ENCODE results near the gene EVI2A.

Gene EVI2A

GRCh38 chr17:31281061-31281460 lies 40.4 kb downstream of the EVI2A start:
- H4K91ac ChIP-seq (ENCODE audit: low read depth, low read length, poor library complexity) = no peak overlapping the region
- no peak overlapping the region for H3K4me3 ChIP-seq (ENCODE audit: low read length in 2 of 2)
- no peak overlapping the region for H3K4ac ChIP-seq (ENCODE audit: low read length)
- peaks cover 1 to 57% of the 10 kb centered on the region in 2 donors for H3K36me3 ChIP-seq (replicated peaks in 1 of 2; ENCODE audit: control insufficient read depth in 2 of 2, insufficient read depth in 2 of 2, low read length in 2 of 2)
- no peak overlapping the region for H3K27ac ChIP-seq (replicated peaks; ENCODE audit: low read length)
- H3K14ac ChIP-seq (ENCODE audit: low read length) = no peak overlapping the region
- no peak overlapping the region for H2BK12ac ChIP-seq (ENCODE audit: low read length)
- no peak overlapping the region for H2AFZ ChIP-seq (ENCODE audit: low read length)
- H3K27me3 ChIP-seq (ENCODE audit: control insufficient read depth in 3 of 3, insufficient read depth in 3 of 3, low read depth in 1 of 3, low read length in 3 of 3) = no peaks in the 10 kb centered on the region
- no peak overlapping the region for H3K9ac ChIP-seq (ENCODE audit: low read depth, low read length, poor library complexity)
- no peak overlapping the region for H4K8ac ChIP-seq (ENCODE audit: low read depth, low read length)
- no peak overlapping the region for H2AK5ac ChIP-seq (ENCODE audit: low read depth, low read length)
- H3K9me3 ChIP-seq (replicated peaks in 1 of 2; ENCODE audit: control insufficient read depth in 2 of 2, insufficient read depth in 1 of 2, low read depth in 1 of 2, low read length in 2 of 2) = no peaks in the 10 kb centered on the region
- peaks cover 0 to 2% of the 10 kb centered on the region in 2 donors for H3K4me1 ChIP-seq (ENCODE audit: control insufficient read depth in 2 of 2, insufficient read depth in 1 of 2, low read depth in 1 of 2, low read length in 2 of 2)
- H2BK5ac ChIP-seq (ENCODE audit: low read length) = no peak overlapping the region
- H3K18ac ChIP-seq (ENCODE audit: low read length) = no peak overlapping the region
- H2BK15ac ChIP-seq (ENCODE audit: low read length) = no peak overlapping the region
- no peak overlapping the region for H3K23ac ChIP-seq (ENCODE audit: low read depth, low read length, poor library complexity)
- no peaks in the 10 kb centered on the region for H3K79me1 ChIP-seq (ENCODE audit: low read depth, low read length)
- no peak overlapping the region for H2BK120ac ChIP-seq (ENCODE audit: low read depth, low read length)
- DNase-seq (ENCODE audit: low spot score) = no peak
- WGBS, 2 donors (ENCODE audit: extremely low coverage in 2 of 2, insufficient read length in 2 of 2, insufficient replicate concordance in 1 of 2) = no CpG with 5 or more reads among the region's 2 CpGs
- H3K4me2 ChIP-seq (ENCODE audit: insufficient read depth, low read length, poor library complexity, severe bottlenecking) = no peak overlapping the region

DNA sequence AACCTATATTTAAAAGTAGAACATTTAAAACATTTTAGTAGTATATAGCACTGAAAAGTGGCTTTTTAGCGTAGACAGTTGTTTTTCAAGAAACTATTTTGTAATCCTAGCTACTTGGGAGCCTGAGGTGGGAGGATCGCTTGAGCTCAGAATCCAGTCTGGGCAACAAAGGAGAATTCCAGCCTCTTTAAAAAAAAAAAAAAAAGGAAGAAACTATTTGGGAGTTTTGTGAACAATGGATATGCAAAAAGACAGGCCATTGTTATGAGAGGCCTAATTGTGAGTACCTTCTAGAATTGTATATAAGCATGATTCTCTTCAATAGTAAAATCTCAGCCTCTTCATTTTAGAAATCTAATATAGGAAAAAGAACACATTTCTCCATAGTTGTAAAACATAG lies 42.0 kb downstream of the EVI2A start:
- Histone ChIP-seq H3K27ac (replicated peaks; ENCODE audit: low read length) (no peak overlapping the region), H2AK5ac (ENCODE audit: low read depth, low read length) (no peak overlapping the region), H2BK5ac (ENCODE audit: low read length) (no peak overlapping the region), H2BK15ac (ENCODE audit: low read length) (no peak overlapping the region), H3K23ac (ENCODE audit: low read depth, low read length, poor library complexity) (no peak overlapping the region), H2BK12ac (ENCODE audit: low read length) (no peak overlapping the region), H3K14ac (ENCODE audit: low read length) (no peak overlapping the region), H3K4ac (ENCODE audit: low read length) (no peak overlapping the region), H3K4me3 (ENCODE audit: low read length in 2 of 2) (no peak overlapping the region), H2BK120ac (ENCODE audit: low read depth, low read length) (no peak overlapping the region), H3K79me1 (ENCODE audit: low read depth, low read length) (no peaks in the 10 kb centered on the region), H4K91ac (ENCODE audit: low read depth, low read length, poor library complexity) (no peak overlapping the region), H3K18ac (ENCODE audit: low read length) (no peak overlapping the region), H3K9ac (ENCODE audit: low read depth, low read length, poor library complexity) (no peak overlapping the region), H4K8ac (ENCODE audit: low read depth, low read length) (no peak overlapping the region), H3K27me3 (ENCODE audit: control insufficient read depth in 3 of 3, insufficient read depth in 3 of 3, low read depth in 1 of 3, low read length in 3 of 3) (no peaks in the 10 kb centered on the region), H3K4me2 (ENCODE audit: insufficient read depth, low read length, poor library complexity, severe bottlenecking) (no peak overlapping the region), H2AFZ (ENCODE audit: low read length) (no peak overlapping the region), H3K36me3 (replicated peaks in 1 of 2; ENCODE audit: control insufficient read depth in 2 of 2, insufficient read depth in 2 of 2, low read length in 2 of 2) (peaks cover 3 to 69% of the 10 kb centered on the region in 2 donors), H3K9me3 (replicated peaks in 1 of 2; ENCODE audit: control insufficient read depth in 2 of 2, insufficient read depth in 1 of 2, low read depth in 1 of 2, low read length in 2 of 2) (no peaks in the 10 kb centered on the region), H3K4me1 (ENCODE audit: control insufficient read depth in 2 of 2, insufficient read depth in 1 of 2, low read depth in 1 of 2, low read length in 2 of 2) (peaks cover 0 to 2% of the 10 kb centered on the region in 2 donors)
- no peak for DNase-seq (ENCODE audit: low spot score)
- WGBS, 2 donors (ENCODE audit: extremely low coverage in 2 of 2, insufficient read length in 2 of 2, insufficient replicate concordance in 1 of 2) = no CpG with 5 or more reads among the region's 2 CpGs

- H3K4me3 ChIP-seq (ENCODE audit: low read length in 2 of 2) = no peak overlapping the region
- no peaks in the 10 kb centered on the region for H3K9me3 ChIP-seq (replicated peaks in 1 of 2; ENCODE audit: control insufficient read depth in 2 of 2, insufficient read depth in 1 of 2, low read depth in 1 of 2, low read length in 2 of 2)
- H4K8ac ChIP-seq (ENCODE audit: low read depth, low read length) = no peak overlapping the region
- no peak overlapping the region for H2AK5ac ChIP-seq (ENCODE audit: low read depth, low read length)
- H3K27ac ChIP-seq (replicated peaks; ENCODE audit: low read length) = no peak overlapping the region
- no peak overlapping the region for H3K9ac ChIP-seq (ENCODE audit: low read depth, low read length, poor library complexity)
- no peaks in the 10 kb centered on the region for H3K79me1 ChIP-seq (ENCODE audit: low read depth, low read length)
- no peak overlapping the region for H3K23ac ChIP-seq (ENCODE audit: low read depth, low read length, poor library complexity)
- no peak overlapping the region for H2BK5ac ChIP-seq (ENCODE audit: low read length)
- no peak overlapping the region for H2BK15ac ChIP-seq (ENCODE audit: low read length)
- H2BK120ac ChIP-seq (ENCODE audit: low read depth, low read length) = no peak overlapping the region
- DNase-seq (ENCODE audit: low spot score) = no peak
- WGBS, 2 donors (ENCODE audit: extremely low coverage in 2 of 2, insufficient read length in 2 of 2, insufficient replicate concordance in 1 of 2) = no CpG with 5 or more reads among the region's 1 CpG
- H3K14ac ChIP-seq (ENCODE audit: low read length) = no peak overlapping the region
- peaks cover 0 to 2% of the 10 kb centered on the region in 2 donors for H3K4me1 ChIP-seq (ENCODE audit: control insufficient read depth in 2 of 2, insufficient read depth in 1 of 2, low read depth in 1 of 2, low read length in 2 of 2)
- H3K27me3 ChIP-seq (ENCODE audit: control insufficient read depth in 3 of 3, insufficient read depth in 3 of 3, low read depth in 1 of 3, low read length in 3 of 3) = no peaks in the 10 kb centered on the region
- H4K91ac ChIP-seq (ENCODE audit: low read depth, low read length, poor library complexity) = no peak overlapping the region
- no peak overlapping the region for H2BK12ac ChIP-seq (ENCODE audit: low read length)
- no peak overlapping the region for H3K18ac ChIP-seq (ENCODE audit: low read length)
- no peak overlapping the region for H3K4me2 ChIP-seq (ENCODE audit: insufficient read depth, low read length, poor library complexity, severe bottlenecking)
- no peak overlapping the region for H3K4ac ChIP-seq (ENCODE audit: low read length)
- H3K36me3 ChIP-seq (replicated peaks in 1 of 2; ENCODE audit: control insufficient read depth in 2 of 2, insufficient read depth in 2 of 2, low read length in 2 of 2) = peaks cover 3 to 80% of the 10 kb centered on the region in 2 donors
- H2AFZ ChIP-seq (ENCODE audit: low read length) = no peak overlapping the region
Observed at GRCh38 chr17:31275116-31275515, 46.3 kb downstream of the EVI2A start.

GRCh38 chr17:31274252-31274651 lies 47.2 kb downstream of the EVI2A start:
- H3K9me3 ChIP-seq (replicated peaks in 1 of 2; ENCODE audit: control insufficient read depth in 2 of 2, insufficient read depth in 1 of 2, low read depth in 1 of 2, low read length in 2 of 2) = no peaks in the 10 kb centered on the region
- H3K18ac ChIP-seq (ENCODE audit: low read length) = no peak overlapping the region
- no peak overlapping the region for H3K4ac ChIP-seq (ENCODE audit: low read length)
- no peak overlapping the region for H4K8ac ChIP-seq (ENCODE audit: low read depth, low read length)
- H3K4me2 ChIP-seq (ENCODE audit: insufficient read depth, low read length, poor library complexity, severe bottlenecking) = no peak overlapping the region
- DNase-seq (ENCODE audit: low spot score) = no peak
- H3K36me3 ChIP-seq (replicated peaks in 1 of 2; ENCODE audit: control insufficient read depth in 2 of 2, insufficient read depth in 2 of 2, low read length in 2 of 2) = peaks cover 3 to 78% of the 10 kb centered on the region in 2 donors
- H3K4me1 ChIP-seq (ENCODE audit: control insufficient read depth in 2 of 2, insufficient read depth in 1 of 2, low read depth in 1 of 2, low read length in 2 of 2) = peaks cover 0 to 10% of the 10 kb centered on the region in 2 donors
- H4K91ac ChIP-seq (ENCODE audit: low read depth, low read length, poor library complexity) = no peak overlapping the region
- no CpG with 5 or more reads among the region's 2 CpGs for WGBS, 2 donors (ENCODE audit: extremely low coverage in 2 of 2, insufficient read length in 2 of 2, insufficient replicate concordance in 1 of 2)
- H2BK5ac ChIP-seq (ENCODE audit: low read length) = no peak overlapping the region
- no peak overlapping the region for H3K27ac ChIP-seq (replicated peaks; ENCODE audit: low read length)
- no peak overlapping the region for H3K4me3 ChIP-seq (ENCODE audit: low read length in 2 of 2)
- no peak overlapping the region for H2AFZ ChIP-seq (ENCODE audit: low read length)
- H3K79me1 ChIP-seq (ENCODE audit: low read depth, low read length) = no peaks in the 10 kb centered on the region
- no peak overlapping the region for H3K9ac ChIP-seq (ENCODE audit: low read depth, low read length, poor library complexity)
- H2BK120ac ChIP-seq (ENCODE audit: low read depth, low read length) = no peak overlapping the region
- H2AK5ac ChIP-seq (ENCODE audit: low read depth, low read length) = no peak overlapping the region
- no peak overlapping the region for H2BK12ac ChIP-seq (ENCODE audit: low read length)
- no peak overlapping the region for H2BK15ac ChIP-seq (ENCODE audit: low read length)
- H3K14ac ChIP-seq (ENCODE audit: low read length) = no peak overlapping the region
- H3K23ac ChIP-seq (ENCODE audit: low read depth, low read length, poor library complexity) = no peak overlapping the region
- no peaks in the 10 kb centered on the region for H3K27me3 ChIP-seq (ENCODE audit: control insufficient read depth in 3 of 3, insufficient read depth in 3 of 3, low read depth in 1 of 3, low read length in 3 of 3)

Measured in neuronal stem cell (in vitro differentiated cells).